Mucosa of descending colon (tissue), 3 donors: ENCODE data around the gene UNC5CL. TPM values are rescaled to one million over a fixed set of nuclear protein-coding genes. Genes with fewer than 3 reads are reported as not detected.
"Not testable (repeated sequence)": the region's sequence is repeated elsewhere in the genome, so short reads cannot be mapped to it uniquely, and the experiment has no call there.

Source experiments
- ATAC-seq: fragments of 200-7000 bp; cut with Tn5 transposase; one replicate; pipeline ENCODE4 v1.9.1; 2020; ENCODE audit warnings: mild to moderate bottlenecking, moderate library complexity
- DNase-seq, 3 donors: peaks; one replicate each; pipeline ENCODE4 v3.0.0-alpha.2; 2020
- H3K36me3 ChIP-seq: fragments of 200-600 bp; one replicate; pipeline ENCODE4 v1.8.0; 2021; ENCODE audit warnings: low read depth, mild to moderate bottlenecking
- H3K4me1 ChIP-seq: fragments of 200-600 bp; one replicate; pipeline ENCODE4 v1.8.0; 2021; ENCODE audit warnings: low read depth, mild to moderate bottlenecking
- H3K4me3 ChIP-seq: fragments of 200-600 bp; one replicate; pipeline ENCODE4 v1.8.0; 2021; ENCODE audit warnings: mild to moderate bottlenecking
- H3K9me3 ChIP-seq: fragments of 200-600 bp; one replicate; pipeline ENCODE4 v1.8.0; 2021; ENCODE audit warnings: mild to moderate bottlenecking
- intact Hi-C, 2 donors: fragments of 100-400 bp; cut with DNase I in 1 of 2; cut with micrococcal nuclease in 1 of 2; formaldehyde crosslinking; loops; one replicate each; pipeline versions ENCODE4 v1.11.0 to v1.11.1; 2022; cut with DNase I, micrococcal nuclease
- total RNA-seq, 3 donors: library from RNA; stranded (reverse); fragmentation: NEBNext Ultra II Directional in 2 of 3; extraction: Animal tissue kit (Norgen Biotek cat#: 25700) in 2 of 3; gene quantifications; one replicate each; pipeline versions ENCODE4 v1.2.1 to v1.2.4, GENCODE V29; 2021 to 2023
- TF ChIP-seq, protein P1 (sequence below): fragments of 200-600 bp; IDR thresholded peaks from one replicate; pipeline ENCODE4 v1.8.0; 2022; ENCODE audit warnings: antibody characterized with exemption, mild to moderate bottlenecking
- donor health status: DM: no; HTN: no; CAD: no; lungs with moderate emphysema.
- donor health status: DM: no; HTN: no; CAD: no.
- donor health status: DM: no; HTN: yes; CAD: no.

Gene UNC5CL
- total RNA-seq, 3 donors from 2014 or later, result 3.4 to 9.7 (median 7.4) TPM

DNA sequence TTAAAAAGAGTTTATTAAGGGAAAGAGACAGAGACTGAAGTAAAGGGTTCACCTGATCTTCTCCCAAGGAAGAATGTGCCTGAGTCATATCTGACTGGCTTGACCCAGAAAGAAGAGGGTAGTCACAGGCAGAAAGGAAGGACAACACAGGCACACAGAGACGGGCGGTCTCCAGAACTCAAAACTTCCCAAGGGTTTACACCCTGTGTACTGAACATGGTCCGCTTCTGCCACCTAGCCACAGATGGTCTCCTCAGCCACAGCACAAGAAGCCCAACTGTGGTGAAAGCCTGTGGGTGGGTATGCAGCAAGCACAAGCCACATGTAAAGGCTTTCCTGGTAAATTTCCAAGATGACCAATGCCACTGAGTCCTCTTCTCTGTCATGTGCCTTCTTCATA, 17.2 kb downstream of the UNC5CL start:
- ATAC-seq (no peak), DNase-seq (no peak)
- TF ChIP-seq, protein P1, sequence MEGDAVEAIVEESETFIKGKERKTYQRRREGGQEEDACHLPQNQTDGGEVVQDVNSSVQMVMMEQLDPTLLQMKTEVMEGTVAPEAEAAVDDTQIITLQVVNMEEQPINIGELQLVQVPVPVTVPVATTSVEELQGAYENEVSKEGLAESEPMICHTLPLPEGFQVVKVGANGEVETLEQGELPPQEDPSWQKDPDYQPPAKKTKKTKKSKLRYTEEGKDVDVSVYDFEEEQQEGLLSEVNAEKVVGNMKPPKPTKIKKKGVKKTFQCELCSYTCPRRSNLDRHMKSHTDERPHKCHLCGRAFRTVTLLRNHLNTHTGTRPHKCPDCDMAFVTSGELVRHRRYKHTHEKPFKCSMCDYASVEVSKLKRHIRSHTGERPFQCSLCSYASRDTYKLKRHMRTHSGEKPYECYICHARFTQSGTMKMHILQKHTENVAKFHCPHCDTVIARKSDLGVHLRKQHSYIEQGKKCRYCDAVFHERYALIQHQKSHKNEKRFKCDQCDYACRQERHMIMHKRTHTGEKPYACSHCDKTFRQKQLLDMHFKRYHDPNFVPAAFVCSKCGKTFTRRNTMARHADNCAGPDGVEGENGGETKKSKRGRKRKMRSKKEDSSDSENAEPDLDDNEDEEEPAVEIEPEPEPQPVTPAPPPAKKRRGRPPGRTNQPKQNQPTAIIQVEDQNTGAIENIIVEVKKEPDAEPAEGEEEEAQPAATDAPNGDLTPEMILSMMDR, result no peak
- no peak overlapping the region for H3K4me3 ChIP-seq
- intact Hi-C loops, result loop anchor here in 1 of 2 donors (10.0 kb wide), 1 partner anchor 127 kb away; no protein-coding TSS in a partner anchor
- no peaks in the 10 kb centered on the region for H3K36me3 ChIP-seq
- no peaks in the 10 kb centered on the region for H3K9me3 ChIP-seq
- H3K4me1 ChIP-seq, result no peaks in the 10 kb centered on the region

DNA sequence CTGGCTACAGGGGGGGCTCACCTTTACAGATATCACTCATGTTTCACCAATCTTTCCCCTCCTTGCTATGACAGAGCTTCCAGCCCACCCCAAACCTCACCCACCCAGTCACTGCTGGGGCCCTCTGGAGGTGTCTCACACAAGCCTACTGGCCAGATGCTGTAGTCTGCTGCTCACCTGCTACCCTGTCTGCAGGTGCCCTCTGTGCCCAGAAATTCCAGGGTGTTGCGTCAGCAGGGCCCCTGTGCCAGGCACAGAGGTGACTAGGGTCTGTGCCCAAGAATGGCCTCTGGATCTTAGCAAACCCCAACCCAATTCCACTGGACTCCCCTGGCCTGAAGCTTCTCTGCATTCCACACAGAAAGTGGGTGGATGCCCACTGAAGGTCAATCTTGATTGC, 21.4 kb downstream of the UNC5CL start:
- no peak for ATAC-seq
- no peak overlapping the region for H3K4me3 ChIP-seq
- H3K36me3 ChIP-seq, result no peaks in the 10 kb centered on the region
- TF ChIP-seq, protein P1, result no peak
- intact Hi-C loops, result no loop called here
- no peaks in the 10 kb centered on the region for H3K9me3 ChIP-seq
- no peak for DNase-seq
- H3K4me1 ChIP-seq, result no peaks in the 10 kb centered on the region

DNA sequence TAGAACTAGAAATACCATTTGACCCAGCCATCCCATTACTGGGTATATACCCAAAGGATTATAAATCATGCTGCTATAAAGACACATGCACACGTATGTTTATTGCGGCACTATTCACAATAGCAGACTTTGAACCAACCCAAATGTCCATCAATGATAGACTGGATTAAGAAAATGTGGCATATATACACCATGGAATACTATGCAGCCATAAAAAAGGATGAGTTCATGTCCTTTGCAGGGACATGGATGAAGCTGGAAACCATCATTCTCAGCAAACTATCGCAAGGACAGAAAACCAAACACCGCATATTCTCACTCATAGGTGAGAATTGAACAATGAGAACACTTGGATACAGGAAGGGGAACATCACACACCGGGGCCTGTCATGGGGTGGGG, 23.2 kb downstream of the UNC5CL start:
- H3K36me3 ChIP-seq, intact Hi-C loops, H3K9me3 ChIP-seq, H3K4me3 ChIP-seq, H3K4me1 ChIP-seq, ATAC-seq, DNase-seq: not testable (repeated sequence)

DNA sequence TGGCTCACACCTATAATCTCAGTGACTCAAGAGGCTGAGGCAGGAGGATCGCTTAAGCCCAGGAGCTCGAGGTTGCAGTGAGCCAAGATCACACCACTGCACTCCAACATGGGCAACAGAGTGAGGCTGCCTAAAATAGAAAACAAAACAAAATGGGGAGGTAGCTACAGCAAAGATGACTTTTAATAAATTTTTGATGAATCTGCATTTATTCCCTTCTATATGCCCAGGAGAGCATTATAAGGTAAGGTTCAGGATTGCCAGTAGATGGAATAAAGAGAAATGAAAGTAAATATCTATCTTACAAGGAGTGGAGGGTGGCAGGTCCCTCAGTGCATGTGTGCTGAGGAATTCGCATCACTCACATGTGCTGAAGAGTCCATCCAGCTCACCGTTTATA, 24.2 kb downstream of the UNC5CL start:
- H3K36me3 ChIP-seq, result no peaks in the 10 kb centered on the region
- no peaks in the 10 kb centered on the region for H3K9me3 ChIP-seq
- H3K4me3 ChIP-seq, result no peak overlapping the region
- H3K4me1 ChIP-seq, result no peaks in the 10 kb centered on the region
- ATAC-seq (no peak), DNase-seq (no peak)
- TF ChIP-seq, protein P1, result no peak
- intact Hi-C loops, result no loop called here

DNA sequence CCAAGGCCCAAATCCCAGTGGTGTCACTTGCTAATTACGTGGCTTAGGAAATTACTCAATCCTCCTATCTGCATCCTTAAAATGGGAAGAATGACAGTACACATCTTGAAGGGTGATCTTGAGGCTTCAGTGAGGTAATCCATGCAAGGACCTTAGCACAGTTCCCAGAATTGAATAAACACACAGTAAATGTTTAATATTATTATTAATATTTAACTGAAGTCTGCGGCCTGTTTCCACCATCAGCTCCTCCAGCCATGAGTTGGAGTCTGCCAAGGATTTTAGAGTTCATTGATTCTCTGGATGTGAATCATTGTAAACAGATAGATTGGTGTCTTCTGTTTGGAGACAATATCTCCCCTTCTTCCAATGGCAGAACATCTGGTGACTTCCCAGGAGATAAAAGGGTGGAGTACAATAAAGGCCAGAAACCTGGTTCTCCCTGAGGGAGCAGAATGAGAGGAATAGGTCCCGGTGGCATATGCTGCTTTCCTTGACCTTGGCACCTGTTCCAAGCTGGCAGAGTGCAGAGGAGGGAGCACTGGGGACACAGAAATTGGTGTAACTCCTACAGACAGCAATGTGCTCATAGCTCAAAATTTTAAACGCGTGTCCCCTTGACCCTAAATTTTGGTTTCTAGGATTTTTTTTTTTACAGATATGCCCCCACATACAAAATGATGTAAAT, 25.4 kb downstream of the UNC5CL start:
- intact Hi-C loops, result no loop called here
- TF ChIP-seq, protein P1, result no peak
- ATAC-seq, result no peak
- Histone ChIP-seq H3K36me3 (no peaks in the 10 kb centered on the region), H3K9me3 (no peaks in the 10 kb centered on the region), H3K4me3 (no peak overlapping the region), H3K4me1 (no peaks in the 10 kb centered on the region)
- DNase-seq, result no peak

DNA sequence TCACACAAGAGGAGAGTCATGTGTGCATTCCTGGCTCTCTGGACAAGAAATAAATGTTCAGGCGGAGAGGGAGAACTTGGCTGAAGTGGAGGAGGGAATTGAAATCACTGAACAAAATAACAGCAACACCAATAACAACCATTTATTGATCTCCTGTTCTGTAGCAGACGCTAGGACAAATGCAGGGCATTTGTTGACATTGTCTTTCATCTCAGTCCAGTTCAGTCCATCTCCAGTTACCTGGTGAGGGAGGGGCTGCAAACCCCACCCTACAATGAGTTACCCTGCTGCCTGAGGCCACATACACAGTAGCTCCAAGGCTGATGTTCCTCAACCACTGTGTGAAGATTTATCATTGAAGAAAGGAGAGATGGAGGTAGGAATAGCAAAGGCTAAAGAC, 27.3 kb downstream of the UNC5CL start:
- ATAC-seq, result no peak
- no peak overlapping the region for H3K4me3 ChIP-seq

More for the DNA sequence above, 27.3 kb downstream of the UNC5CL start:
- no peak for DNase-seq
- TF ChIP-seq, protein P1, result no peak
- H3K9me3 ChIP-seq, result no peaks in the 10 kb centered on the region
- H3K4me1 ChIP-seq, result no peaks in the 10 kb centered on the region
- intact Hi-C loops, result no loop called here
- no peaks in the 10 kb centered on the region for H3K36me3 ChIP-seq
